SK-MEL-5 (cell line): ENCODE measurements around the gene METTL4. TPM values are rescaled to one million over a fixed set of nuclear protein-coding genes. Genes with fewer than 3 reads are reported as not detected.
"Not testable (repeated sequence)": the region's sequence is repeated elsewhere in the genome, so short reads cannot be mapped to it uniquely, and the experiment has no call there.

Experiments
- DNase-seq: peaks from one replicate; pipeline ENCODE4 v3.0.0-alpha.2; 2016; ENCODE audit warnings: low read depth, low spot score
- in situ Hi-C: cut with HindIII; loops from 2 replicates; pipeline ENCODE4 v1.10.0; 2016; ENCODE audit warnings: low sequenced_read_pairs, high pct_unique_total_duplicates, low pct_unique_long_range_greater_than_20kb
- total RNA-seq: library from RNA; depleted of rRNA; stranded (reverse); fragments of >200 nt; shearing (Covaris generic); gene quantifications from 2 replicates; pipeline ENCODE4 v1.2.3, GENCODE V29; 2014

METTL4 gene
- total RNA-seq, 1 experiment from 2014 or later, result 7.4 TPM

- no peak for DNase-seq
- in situ Hi-C loops, result no loop called here
Measured at GRCh38 chr18:2535419-2535910, 35.8 kb downstream of the METTL4 start.

GRCh38 chr18:2534906-2535305 lies 36.4 kb downstream of the METTL4 start:
- DNase-seq, result no peak
- in situ Hi-C loops, result no loop called here

GRCh38 chr18:2532797-2533196 lies 38.5 kb downstream of the METTL4 start:
- DNase-seq, result no peak
- in situ Hi-C loops, result no loop called here

DNA sequence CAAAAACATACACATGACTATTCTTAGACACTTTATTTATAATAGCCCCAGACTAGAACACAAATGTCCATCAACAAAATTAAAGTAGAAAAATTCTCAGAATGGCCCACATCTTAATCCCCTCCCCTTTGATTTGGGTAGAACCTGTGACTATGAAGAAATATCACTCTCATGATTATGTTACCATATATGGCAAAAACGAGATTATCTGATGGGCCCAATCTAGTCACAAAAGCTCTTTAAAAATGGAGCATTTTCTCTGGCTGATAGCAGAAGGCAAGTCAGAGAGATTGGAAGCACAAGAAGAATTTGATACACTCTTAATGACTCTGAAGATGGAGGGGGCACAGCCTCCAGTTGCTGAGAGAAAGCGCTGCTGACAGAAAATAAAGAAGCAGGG lies 39.6 kb downstream of the METTL4 start:
- DNase-seq, result no peak
- in situ Hi-C loops, result no loop called here

GRCh38 chr18:2529154-2529553 lies 42.2 kb downstream of the METTL4 start:
- in situ Hi-C loops, result no loop called here
- DNase-seq, result no peak

DNA sequence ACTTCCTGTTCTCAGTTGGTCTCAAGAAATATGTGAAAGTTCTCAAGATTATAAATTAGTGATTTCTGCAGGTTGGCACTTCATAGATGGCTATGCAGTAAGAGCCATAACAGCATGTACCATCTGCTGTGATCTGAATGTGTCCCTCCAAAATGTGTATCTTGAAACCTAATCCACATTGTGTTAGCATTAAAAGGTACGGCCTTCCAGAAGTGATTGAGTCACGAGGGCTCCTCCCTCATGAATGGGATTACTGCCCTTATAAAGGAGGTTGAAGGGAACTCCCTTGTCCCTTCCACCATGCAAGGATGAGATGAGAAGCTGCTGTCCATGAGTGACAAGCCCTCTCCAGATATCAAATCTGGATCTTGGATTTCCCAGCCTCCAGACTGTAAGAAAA lies 45.0 kb downstream of the METTL4 start:
- DNase-seq, result no peak
- in situ Hi-C loops, result no loop called here

DNA sequence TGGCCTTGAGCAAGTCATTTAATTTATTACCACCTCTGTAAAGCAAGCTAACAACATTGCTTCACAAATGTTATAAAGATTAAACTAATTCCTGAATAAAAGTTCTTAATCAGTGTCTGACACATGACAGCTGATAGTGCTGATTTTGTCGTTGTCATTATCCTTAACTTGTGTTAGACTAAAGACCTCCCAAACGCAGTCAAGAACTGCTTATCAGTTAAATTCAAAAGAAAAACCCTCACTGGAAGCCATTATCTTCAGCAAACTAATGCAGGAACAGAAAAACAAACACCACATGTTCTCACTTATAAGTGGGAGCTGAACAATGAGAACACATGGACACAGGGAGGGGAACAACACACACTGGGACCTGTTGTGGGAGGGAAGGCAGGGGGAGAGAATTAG lies 46.5 kb downstream of the METTL4 start:
- in situ Hi-C loops, result not testable (repeated sequence)

GRCh38 chr18:2522112-2522511 lies 49.2 kb downstream of the METTL4 start:
- no peak for DNase-seq
- in situ Hi-C loops, result no loop called here

More for the DNA sequence above, 46.5 kb downstream of the METTL4 start:
- not testable (repeated sequence) for DNase-seq

DNA sequence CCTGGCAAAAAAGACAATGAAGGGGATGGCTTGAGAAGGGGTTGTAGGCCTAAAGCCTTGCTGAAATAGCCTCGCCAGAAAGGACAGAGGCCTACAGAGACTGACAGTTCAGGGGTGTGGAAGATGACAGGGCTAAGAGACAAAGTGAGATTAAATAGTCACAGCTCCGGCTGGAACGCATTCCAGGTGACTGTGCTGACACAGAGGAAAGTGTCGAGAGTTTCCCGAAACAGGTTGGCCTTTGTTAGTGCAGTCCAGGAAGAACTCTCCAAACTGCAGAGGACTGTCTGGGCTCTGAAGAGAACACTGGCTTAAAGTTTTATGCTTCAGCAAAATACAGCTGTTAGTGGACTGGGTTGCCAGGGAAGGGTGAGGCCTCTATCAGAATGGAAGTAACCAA lies 52.8 kb downstream of the METTL4 start:
- no peak for DNase-seq
- in situ Hi-C loops, result no loop called here

DNA sequence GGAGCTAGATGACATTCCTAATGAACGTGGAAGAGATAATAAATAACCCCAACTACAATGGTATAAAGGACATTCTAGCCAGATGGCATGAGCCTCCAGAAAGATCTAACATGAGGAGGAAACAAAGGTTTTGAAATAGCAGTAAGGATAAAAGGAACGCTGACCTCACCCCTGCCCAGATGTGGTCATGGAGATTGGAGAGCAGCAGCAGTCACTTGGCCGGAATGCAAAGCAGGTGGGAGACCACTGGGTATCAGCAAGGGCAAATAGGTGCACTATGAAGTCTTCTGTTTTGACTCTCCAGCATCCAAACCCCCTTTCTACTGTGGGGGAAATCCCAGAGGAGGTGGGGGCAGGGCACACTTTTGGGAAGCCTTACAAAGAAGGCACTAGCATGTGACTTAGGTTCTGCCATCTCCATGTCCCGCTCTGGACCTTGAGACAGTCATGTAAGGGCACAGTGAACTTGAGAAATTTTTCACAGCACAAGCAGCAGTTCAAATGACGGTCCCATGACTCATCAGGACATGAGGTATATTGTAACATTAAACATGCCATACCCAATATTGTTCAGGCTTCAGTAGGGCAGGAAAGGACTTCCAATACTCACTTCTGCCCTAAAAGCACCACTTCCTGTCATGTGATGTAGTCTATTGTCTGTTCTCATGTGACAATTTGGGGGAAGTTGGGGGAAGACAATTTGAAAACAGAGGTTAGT lies 55.2 kb downstream of the METTL4 start:
- DNase-seq, result no peak
- in situ Hi-C loops, result no loop called here

GRCh38 chr18:2515171-2515787 lies 56.0 kb downstream of the METTL4 start:
- no peak for DNase-seq
- in situ Hi-C loops, result no loop called here

- DNase-seq, result no peak
- in situ Hi-C loops, result no loop called here
Measured at GRCh38 chr18:2513616-2514015, 57.7 kb downstream of the METTL4 start.

DNA sequence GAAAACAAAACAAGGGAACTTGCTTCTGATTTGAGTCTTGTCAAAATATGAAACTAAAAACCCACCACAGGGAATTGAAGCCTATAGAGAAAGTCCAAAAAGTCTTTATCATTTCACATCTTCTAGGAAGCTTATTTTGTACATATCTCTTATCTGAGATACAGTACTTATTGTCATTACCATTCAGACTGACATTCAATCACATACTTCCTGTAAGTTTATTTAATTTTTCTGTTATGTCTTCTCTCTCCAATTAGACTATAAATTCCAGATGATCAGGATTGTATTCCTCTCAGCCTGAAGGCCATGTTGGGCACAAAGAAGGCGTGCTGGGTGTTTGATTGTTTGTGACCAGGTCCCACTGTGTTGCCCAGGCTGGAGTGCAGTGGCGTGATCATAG lies 59.2 kb downstream of the METTL4 start:
- no peak for DNase-seq
- in situ Hi-C loops, result no loop called here

DNA sequence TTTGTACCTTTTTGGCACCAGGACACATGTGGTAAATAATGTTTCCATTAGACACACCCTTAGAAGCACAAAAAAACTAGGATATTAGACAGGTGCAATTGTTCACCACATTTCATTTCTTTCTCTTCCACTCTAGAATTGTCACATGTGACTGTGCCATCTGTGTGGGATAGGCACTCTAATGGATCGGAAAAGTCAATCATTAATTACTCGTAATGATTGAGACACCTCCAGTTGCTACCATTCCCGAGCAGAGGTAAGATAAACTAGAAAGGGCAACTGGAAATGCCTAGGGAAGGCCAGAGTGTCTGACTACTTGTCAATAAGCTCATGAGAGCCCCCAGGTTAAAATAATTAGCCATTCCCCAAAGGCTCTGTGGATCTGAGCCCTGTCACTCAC lies 59.9 kb downstream of the METTL4 start:
- no peak for DNase-seq
- in situ Hi-C loops, result no loop called here

- no peak for DNase-seq
- in situ Hi-C loops, result no loop called here
Measured at GRCh38 chr18:2510416-2510815, 60.9 kb downstream of the METTL4 start.

- no peak for DNase-seq
- in situ Hi-C loops, result no loop called here
Measured at GRCh38 chr18:2508678-2509077, 62.6 kb downstream of the METTL4 start.

DNA sequence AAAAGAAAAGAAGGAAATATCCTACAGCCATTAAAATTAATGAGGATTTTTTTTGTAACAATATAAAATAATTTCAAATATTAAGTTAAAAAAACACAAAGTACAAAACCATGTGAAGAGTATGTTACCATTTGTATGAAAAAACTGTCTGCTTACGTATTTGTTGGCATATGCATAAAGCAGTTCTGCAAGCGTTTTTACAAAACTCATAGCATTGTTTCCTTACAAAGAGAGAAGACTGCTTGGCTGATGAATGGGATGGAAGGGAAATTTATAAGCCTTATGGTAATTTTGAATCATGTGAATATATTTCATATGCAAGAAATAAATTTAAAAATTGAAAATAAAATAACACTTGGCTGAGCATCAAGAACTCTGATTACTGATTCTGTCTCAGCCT lies 63.1 kb downstream of the METTL4 start:
- in situ Hi-C loops, result no loop called here
- no peak for DNase-seq

DNA sequence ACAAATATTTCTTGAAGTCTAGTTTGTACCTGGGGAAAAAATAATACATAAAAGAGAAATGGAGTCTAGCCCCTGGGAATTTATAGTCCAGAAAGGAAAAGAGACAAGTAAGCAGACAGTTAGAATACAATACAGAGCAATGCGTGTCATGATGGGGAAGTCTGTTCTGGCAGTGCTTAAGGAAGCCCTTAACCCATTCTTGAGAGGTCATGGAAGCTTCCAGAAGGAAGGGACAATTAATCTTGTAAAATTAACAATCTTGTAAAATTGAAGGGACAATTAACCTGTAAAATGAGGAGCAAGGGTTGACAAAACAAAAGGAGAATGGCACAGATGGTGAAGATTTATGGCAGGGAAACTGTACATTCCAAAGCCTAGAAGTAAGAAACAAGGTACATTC lies 66.7 kb downstream of the METTL4 start:
- DNase-seq, result no peak
- in situ Hi-C loops, result no loop called here

DNA sequence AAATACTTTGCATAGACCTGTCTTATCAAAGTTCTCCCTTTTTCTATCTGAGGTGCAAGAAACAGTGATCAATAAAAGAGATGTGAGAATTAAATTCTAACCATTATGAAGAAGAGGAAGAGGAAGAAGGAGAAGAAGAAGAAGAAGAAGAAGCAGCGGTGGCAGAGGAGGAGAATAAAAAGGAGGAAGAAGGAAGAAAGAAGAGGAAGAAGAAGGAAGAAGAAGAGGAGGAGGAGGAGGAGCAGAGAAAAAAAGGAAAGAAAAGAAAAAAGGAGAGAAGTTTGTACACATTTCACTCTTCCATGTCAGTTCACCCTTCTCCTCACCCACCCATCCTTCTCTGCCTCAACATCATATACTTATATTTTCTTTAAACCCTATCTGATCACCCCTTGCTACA lies 68.4 kb downstream of the METTL4 start:
- in situ Hi-C loops, result no loop called here
- no peak for DNase-seq
